Activated CD4-positive, CD25-positive, alpha-beta regulatory T cell (primary cell): Measurements from ENCODE around the gene RYR1.

ENCODE experiments used
- DNase-seq, 4 experiments: peaks; one replicate each; lab custom pipeline; 2025; lab: John Stamatoyannopoulos, UW

The RYR1 gene

DNA sequence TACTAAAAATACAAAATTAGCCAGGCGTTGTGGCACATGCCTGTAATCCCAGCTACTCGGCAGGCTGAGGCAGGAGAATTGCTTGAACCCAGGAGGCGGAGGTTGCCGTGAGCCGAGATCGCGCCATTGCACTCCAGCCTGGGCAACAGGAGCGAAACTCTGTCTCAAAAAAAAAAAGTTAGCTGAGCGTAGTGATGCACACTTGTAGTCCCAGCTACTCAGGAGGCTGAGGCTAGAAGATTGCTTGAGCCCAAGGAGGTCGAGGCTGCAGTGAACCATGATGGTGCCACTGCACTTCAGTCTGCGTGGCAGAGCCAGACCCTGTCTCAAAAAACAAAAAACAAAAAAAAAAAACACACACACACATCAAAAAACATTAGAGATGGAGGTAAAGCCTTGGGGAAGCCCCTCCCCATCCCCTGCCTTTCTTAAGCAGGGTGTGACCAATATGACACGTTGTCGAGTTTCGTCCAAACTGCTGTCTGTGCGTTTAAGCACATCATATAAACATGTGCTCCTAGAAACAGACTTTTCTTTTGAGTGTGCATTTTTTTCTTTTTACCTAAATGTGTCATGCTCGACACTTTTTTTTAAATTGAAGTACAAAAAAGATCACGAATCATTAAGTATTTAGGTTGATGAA, 6.3 kb upstream of the RYR1 start:
- DNase-seq: peak in 2 of 4 experiments; percentile 21 to 25

DNA sequence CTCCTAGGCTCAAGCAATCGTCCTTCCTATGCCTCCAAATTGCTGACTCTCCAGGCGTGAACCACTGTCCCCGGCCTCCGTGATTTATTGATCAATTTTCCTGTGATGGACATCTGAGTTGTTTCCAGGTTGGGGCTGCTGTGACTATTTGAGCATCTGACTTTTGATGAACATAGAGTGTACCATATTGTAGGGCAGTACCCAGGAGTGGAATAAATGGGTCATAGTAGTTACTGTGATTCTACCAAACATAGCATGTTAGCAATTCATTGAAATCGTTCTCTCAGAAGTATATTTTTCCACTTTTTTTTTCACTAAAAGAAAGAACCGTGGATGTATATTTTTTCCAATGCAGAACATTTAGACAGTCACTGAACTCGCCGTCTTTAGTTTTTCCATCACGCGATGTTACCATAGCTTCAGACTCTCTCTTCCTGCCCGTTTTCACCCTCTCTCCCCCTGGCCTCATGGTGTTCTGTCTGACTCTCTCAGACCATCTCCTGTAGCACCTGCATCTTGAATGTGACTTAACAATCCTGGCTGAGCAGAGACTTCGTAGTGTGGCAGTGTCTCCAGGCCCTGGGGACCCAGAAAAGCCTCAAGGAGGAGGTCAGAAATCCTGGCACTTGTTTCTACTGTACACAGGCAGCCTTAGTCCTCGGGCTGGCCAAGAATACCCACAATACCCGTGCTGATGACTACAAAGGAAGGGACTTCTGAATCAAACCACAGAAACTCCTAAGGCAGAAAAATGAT, 4.3 kb upstream of the RYR1 start:
- peak in 2 of 4 experiments; percentile 12 to 14 for DNase-seq

- DNase-seq: no peak
Measured at GRCh38 chr19:38429811-38430156, 3.7 kb upstream of the RYR1 start.

DNA sequence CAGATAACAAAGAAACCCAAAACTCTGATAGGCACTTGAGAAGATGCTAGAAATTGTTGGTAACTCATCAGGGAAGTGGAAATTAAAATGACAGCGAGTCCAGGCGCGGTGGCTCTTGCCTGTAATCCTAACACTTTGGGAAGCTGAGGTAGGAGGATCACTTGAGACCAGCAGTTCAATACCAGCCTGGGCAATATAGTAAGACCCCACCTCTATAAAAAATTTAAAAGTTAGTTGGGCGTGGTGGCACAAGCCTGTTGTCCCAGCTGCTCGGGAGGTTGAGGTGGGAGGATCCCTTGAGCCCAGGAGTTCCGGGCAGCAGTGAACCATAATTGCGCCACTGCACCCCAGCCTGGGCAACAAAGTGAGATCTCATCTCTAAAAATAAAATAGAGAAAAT, 2.6 kb upstream of the RYR1 start:
- no peak for DNase-seq

- DNase-seq: no peak
Measured at GRCh38 chr19:38434549-38435051, 1.1 kb downstream of the RYR1 start.

- no peak for DNase-seq
Measured at GRCh38 chr19:38437295-38437694, 3.8 kb downstream of the RYR1 start.

GRCh38 chr19:38437917-38438316, 4.4 kb downstream of the RYR1 start:
- no peak for DNase-seq

GRCh38 chr19:38440592-38440991, 7.1 kb downstream of the RYR1 start:
- DNase-seq: no peak

- DNase-seq: no peak
Measured at GRCh38 chr19:38441657-38442348, 8.3 kb downstream of the RYR1 start.

DNA sequence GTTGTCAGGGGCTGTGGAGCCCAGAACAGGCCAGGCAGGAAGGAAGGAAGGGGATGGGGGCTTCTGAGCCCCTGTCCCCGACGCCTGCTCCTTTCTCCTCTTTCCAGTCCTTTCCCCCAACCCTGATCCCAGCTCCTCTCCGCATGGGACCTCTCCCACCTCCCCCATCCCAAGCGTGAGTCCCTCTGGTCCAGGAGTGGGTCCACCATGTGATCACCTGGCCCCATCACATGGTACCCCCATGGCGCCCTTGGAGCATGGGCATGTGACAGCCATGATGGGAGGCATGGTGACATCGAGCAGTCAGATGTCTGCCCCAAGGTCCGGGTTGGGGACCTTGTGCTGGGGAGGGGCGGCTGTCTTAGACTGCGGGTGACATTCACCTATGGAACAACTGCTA, 9.2 kb downstream of the RYR1 start:
- DNase-seq: no peak

- DNase-seq: no peak
Measured at GRCh38 chr19:38443458-38443999, 10.0 kb downstream of the RYR1 start.

GRCh38 chr19:38444026-38444425, 10.5 kb downstream of the RYR1 start:
- DNase-seq: no peak

GRCh38 chr19:38445362-38445761, 11.9 kb downstream of the RYR1 start:
- DNase-seq: no peak

DNA sequence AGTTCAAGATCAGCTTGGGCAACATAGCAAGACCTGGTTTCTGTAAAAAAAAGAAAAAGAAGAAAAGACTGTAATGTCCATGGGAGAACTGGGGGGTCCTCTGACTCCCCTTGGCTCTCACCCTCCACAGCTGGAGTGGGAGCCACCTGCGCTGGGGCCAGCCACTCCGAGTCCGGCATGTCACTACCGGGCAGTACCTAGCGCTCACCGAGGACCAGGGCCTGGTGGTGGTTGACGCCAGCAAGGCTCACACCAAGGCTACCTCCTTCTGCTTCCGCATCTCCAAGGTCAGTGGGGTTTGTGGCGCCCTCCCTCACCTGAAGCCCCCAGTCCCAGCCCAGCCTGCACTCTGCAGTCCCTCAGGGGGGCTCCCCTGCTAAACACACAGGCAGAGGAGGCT, 14.7 kb downstream of the RYR1 start:
- DNase-seq: no peak

GRCh38 chr19:38449518-38449917, 16.0 kb downstream of the RYR1 start:
- no peak for DNase-seq

- no peak for DNase-seq
Measured at GRCh38 chr19:38451036-38451435, 17.5 kb downstream of the RYR1 start.

DNA sequence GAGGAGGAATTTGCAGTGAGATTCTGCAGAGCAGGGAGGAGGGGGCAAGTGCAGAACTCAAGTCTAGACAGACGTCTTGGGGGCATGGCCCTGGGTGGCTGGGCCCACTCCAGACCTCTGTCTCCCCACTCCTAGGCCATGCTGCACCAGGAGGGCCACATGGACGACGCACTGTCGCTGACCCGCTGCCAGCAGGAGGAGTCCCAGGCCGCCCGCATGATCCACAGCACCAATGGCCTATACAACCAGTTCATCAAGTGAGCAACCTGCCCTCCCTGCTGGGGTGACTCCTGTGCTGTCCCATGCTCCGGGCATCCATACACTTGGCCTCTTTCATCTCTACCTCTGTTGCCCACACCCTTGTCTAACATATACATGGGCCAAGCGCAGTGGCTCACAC, 18.1 kb downstream of the RYR1 start:
- DNase-seq: no peak

GRCh38 chr19:38452430-38453366, 19.2 kb downstream of the RYR1 start:
- DNase-seq: no peak

DNA sequence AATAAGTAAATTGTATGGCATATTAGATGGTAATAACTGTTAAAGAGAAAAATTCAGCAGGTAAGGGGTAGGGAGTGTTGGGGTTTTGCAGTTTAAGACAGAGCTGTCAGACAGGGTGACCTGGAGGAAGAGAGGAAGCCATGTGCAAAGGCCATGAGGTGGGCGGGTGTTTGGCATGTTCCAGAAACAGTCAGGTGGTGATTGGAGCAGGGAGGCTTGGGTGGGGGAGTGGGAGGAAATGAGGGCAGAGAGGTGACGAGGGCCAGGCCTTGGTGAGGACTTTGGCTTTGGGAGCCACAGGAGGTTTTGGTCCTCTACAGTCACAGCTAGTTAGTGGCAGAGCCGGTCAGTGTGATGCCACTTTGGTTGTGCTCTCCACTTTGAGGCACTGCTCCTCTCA, 20.1 kb downstream of the RYR1 start:
- DNase-seq: no peak

GRCh38 chr19:38455031-38455430, 21.5 kb downstream of the RYR1 start:
- DNase-seq: no peak

DNA sequence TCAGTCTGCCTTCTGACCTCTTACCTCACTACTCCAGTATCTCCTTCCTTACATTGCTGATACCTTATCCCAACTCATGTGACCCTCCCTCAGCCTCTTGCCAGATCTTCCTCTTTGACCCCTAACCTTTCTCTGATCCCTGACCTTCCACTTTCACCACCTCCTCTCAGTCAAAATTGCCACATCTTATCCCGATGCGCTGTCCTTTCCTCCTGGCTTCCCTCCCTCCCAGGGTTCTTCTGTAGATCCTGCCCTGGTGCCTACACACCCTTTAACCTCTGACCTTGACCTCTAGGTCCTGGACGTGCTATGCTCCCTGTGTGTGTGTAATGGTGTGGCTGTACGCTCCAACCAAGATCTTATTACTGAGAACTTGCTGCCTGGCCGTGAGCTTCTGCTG, 23.7 kb downstream of the RYR1 start:
- DNase-seq: no peak
